Activated naive CD4-positive, alpha-beta T cell (primary cell): ENCODE data around the gene SRSF2.
A peak's percentile ranks its signal among the peaks of the same experiment; 100 is the strongest.
"Not testable (repeated sequence)": the region's sequence is repeated elsewhere in the genome, so short reads cannot be mapped to it uniquely, and the experiment has no call there.

Source experiments
- DNase-seq, 4 experiments: peaks; one replicate each; lab custom pipeline; 2025; lab: John Stamatoyannopoulos, UW

The SRSF2 gene

GRCh38 chr17:76720941-76721340 is 16.2 kb downstream of the SRSF2 start:
- DNase-seq, result no peak

DNA sequence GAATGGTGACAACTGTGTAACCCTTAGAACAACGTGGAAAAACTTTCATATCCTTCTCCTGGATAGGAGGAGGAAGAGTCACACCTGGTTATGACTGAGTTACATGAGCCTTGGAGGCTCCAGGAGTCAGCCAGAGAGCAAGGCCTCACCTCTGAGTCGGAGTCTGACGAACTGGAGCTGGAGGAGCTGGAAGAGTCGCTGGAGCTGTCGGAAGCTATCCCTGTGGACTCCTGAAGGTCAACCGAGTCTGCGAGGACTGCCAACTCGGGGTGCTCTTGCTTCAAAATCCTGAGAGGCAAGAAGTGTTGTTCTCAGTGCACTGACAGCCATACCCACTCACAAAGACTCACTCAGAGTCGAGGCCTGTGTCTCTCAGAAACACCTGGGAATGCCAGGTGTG is 16.9 kb downstream of the SRSF2 start:
- DNase-seq, result no peak

DNA sequence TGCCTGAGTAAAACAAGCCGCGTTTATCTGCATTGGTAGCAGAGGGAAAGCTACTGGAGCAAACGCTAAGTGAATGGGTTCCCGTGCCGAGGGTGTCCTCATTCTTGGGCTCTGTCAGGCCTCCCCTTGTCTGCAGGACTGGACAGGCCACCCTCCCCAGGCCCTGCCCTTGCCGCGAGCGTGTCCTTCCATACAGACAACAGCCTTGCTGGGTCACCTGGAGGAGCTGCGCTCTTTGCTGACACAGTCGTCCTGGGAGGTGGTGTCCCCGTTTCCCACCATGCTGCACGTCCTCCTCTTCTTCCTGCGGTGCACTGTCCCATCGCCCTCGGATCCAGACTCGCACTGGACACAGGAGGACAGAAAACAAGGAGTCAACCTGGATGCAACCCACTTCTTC is 18.6 kb downstream of the SRSF2 start:
- DNase-seq, result no peak

DNA sequence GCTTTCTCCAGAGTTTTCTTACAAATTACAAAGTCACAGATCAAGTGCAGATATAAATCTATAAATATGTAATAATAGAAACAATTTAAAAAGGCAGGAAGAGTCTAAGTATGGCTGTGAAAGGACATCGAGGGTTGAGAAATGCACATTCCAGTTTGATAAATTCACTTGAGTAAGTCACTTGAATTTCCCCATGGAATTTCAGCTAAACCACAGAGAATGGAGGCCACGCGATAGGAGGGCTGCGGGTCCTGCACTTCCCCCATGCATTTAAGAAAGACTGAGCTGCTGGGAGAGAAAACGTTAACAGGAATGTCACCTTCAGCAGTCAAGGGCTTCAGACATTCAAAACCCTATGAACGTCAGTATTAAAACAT is 20.3 kb downstream of the SRSF2 start:
- DNase-seq, result no peak

GRCh38 chr17:76716146-76716838 is 20.8 kb downstream of the SRSF2 start:
- peak in 1 of 4 experiments; percentile 18 for DNase-seq

DNA sequence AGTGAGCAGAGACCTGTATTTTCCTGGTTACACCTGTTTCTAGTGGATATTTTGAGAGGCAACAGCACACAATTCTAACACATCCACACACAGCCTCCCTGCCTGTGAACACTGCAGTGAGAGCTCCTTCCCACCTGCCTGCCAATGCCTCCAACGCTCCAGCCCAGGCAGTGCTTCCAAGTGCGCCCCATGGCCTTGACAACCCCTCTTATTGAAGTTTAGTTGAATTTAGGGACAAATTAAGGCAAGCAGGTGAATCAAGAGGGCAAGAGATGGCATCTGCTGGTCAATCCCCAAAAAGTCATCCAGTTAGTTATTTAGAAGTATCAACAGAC is 21.7 kb downstream of the SRSF2 start:
- no peak for DNase-seq

GRCh38 chr17:76714822-76715495 is 22.2 kb downstream of the SRSF2 start:
- peak; percentile 49 to 74 (median 70) for DNase-seq

GRCh38 chr17:76714336-76714735 is 22.8 kb downstream of the SRSF2 start:
- no peak for DNase-seq

- DNase-seq, result no peak
Measured at GRCh38 chr17:76713765-76714164, 23.4 kb downstream of the SRSF2 start.

- not testable (repeated sequence) for DNase-seq
Measured at GRCh38 chr17:76712321-76712720, 24.8 kb downstream of the SRSF2 start.

GRCh38 chr17:76710863-76711611 is 26.1 kb downstream of the SRSF2 start, which contains the start of gene MXRA7:
Gene MXRA7 (minus strand): TSS chr17:76710965. CDS start chr17:76710946, 19 bp downstream.
- peak in 2 of 4 experiments; percentile 30 to 54 for DNase-seq

- not testable (repeated sequence) for DNase-seq
Measured at GRCh38 chr17:76709951-76710862, 26.9 kb downstream of the SRSF2 start.

- no peak for DNase-seq
Measured at GRCh38 chr17:76709077-76709950, 27.8 kb downstream of the SRSF2 start.

DNA sequence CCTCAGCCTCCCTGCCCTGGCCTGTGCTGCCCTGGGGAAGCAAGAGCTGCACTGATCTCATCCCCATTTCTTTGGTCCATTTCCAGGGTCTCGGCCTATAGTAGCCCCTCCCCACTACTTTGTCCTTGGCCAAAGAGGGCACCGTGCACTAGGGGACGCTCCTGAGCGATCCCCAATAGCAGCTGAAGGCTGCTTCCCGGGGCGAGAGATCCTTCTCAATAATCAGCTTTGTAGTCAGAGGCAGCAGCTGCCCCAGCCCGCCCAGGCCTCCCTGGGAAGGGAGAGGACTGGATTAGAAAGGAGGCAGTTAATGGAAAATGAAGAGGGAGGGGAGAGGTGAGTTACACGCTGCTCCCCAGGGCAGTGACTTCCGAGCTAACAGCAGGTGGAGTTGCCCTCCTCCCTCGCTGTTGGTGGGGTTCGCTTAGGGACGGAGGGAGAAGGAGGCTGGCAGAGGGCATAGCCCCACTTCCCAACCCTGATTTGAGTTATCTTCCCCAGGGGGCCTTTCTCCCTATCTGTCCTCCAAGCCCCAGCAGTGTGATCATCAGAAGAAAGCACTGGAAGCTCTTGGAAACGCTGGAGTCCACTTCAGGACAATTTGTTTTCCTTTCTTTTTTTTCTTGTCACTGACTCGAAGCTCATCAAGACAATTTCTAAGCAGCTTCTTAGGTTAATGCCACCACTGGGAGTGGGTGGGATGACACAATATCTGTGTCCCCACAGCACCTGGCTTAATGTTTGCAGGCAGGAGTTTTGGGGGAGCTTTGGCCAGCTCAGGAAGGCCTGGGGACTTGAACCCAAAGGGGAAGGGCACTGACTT is 28.9 kb downstream of the SRSF2 start:
- no peak for DNase-seq

DNA sequence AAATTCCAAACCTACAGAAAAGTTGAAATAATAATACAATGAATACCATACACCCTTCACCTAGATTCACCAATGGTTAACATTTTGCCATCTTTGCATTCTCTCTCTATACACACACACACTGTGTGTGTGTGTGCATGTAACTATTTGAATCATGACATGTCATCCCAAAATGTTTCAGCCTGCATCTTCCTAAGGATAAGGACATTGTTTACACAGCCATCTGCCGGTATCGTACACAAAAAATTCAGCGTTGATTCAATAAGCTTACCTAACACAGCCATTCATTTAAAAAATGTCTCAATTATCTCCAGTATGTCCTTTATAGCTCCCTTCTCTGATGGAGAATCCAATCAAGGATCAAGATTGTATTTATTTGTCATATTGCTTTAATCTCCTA is 30.3 kb downstream of the SRSF2 start:
- no peak for DNase-seq

DNA sequence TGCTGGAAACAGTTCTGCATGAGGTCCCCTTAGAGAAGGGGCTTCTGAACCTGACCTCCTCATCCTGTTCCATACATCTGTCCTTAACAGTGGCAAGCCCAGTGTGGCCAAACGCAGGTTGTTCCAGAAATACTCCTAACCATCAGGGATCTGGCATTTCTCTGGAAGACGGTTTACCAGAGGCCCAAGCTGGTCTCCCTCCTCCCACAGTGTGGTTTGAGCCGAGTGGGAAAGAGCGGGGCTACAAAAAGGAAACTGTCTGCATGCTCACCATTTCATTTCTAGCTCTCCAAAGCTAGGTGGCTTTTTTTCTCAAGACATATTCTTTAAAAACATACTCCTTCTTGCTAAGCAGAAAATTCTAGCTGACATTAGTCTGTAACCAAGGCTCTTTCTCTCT is 32.3 kb downstream of the SRSF2 start:
- DNase-seq, result no peak

DNA sequence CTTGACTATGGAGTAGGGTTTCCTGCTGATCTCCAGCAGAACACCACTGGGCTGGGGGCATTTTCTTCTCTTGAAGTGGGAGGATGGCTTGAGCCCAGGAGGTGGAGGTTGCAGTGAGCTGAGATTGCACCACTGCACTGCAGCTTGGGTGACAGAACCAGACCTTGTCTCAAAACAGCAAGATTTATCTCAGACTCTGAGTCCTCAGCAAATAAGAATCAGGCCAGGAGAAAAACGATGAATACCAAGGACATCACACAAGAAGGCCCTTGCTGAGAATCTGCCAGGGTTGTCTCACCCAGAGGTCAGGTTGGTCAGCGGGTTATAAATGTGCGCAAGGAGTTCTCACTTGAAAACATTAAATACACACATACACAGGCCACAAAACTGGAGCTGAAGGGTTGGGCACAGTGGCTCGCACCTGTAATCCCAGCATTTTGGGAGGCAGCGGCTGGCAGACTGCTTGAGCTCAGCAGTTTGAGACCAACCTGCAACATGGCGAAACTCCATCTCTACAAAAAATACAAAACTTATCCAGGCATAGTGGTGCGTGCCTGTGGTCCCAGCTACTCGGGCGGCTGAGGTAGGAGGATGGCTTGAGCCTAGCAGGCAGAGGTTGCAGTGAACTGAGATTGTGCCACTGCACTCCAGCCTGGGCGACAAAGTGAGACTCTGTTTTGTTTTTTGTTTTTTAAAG is 34.0 kb downstream of the SRSF2 start:
- no peak for DNase-seq

DNA sequence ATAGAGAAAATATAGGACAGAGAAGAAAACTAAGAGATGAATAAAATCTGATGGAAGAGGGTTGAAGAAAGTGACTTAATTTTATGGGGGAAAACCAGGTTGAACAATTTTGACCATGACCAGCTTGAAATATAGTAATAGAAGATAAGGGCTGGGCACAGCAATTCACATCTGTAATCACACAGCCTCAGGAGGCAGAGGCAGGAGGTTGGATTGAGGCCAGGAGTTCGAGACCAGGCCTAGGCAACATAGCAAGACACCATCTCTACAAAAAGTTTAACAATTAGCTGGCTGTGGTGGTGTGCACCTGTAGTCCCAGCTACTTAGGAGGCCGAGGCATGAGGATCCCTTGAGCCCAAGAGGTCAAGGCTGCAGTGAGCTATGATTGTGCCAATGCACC is 35.1 kb downstream of the SRSF2 start:
- DNase-seq, result no peak

- no peak for DNase-seq
Measured at GRCh38 chr17:76701471-76701967, 35.6 kb downstream of the SRSF2 start.
